GM12891 (cell line): ENCODE measurements around the gene TM4SF18.
"Not testable (repeated sequence)": the region's sequence is repeated elsewhere in the genome, so short reads cannot be mapped to it uniquely, and the experiment has no call there.

Experiments
- PAX5 ChIP-seq: IDR thresholded peaks from 2 replicates; pipeline ENCODE4 v1.6.1; 2011; ENCODE audit warnings: low read length, moderate library complexity, mild to moderate bottlenecking; ENCODE audit not compliant: insufficient read depth, severe bottlenecking
- POLR2A ChIP-seq: IDR thresholded peaks from 2 replicates; pipeline ENCODE4 v1.6.1; 2011; ENCODE audit warnings: low read depth, low read length, control low read depth
- POLR2AphosphoS5 ChIP-seq: IDR thresholded peaks from 2 replicates; pipeline ENCODE4 v1.6.1; 2011; ENCODE audit warnings: low read depth, low read length, control low read depth
- POU2F2 ChIP-seq: IDR thresholded peaks from 2 replicates; pipeline ENCODE4 v1.6.1; 2011; ENCODE audit warnings: low read depth, mild to moderate bottlenecking, control low read depth, low read length, moderate library complexity
- SPI1 ChIP-seq: IDR thresholded peaks from 2 replicates; pipeline ENCODE4 v1.6.1; 2011; ENCODE audit warnings: low read depth, low read length, control low read depth
- TAF1 ChIP-seq: IDR thresholded peaks from 2 replicates; pipeline ENCODE4 v1.6.1; 2011; ENCODE audit warnings: low read depth, low read length, control low read depth

DNA sequence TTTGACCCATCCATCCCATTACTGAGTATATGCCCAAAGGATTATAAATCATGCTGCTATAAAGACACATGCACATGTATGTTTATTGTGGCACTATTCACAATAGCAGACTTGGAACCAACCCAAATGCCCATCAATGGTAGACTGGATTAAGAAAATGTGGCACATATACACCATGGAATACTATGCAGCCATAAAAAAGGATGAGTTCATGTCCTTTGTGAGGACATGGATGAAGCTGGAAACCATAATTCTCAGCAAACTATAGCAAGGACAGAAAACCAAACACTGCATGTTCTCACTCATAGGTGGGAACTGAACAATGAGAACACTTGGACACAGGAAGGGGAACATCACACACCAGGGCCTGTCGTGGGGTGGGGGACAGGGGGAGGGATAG, 4.0 kb upstream of the TM4SF18 start:
- not testable (repeated sequence) for TF ChIP-seq POLR2AphosphoS5, POLR2A, SPI1, TAF1, PAX5, POU2F2
